ENCODE measurements around the gene PDGFC.

PDGFC gene

DNA sequence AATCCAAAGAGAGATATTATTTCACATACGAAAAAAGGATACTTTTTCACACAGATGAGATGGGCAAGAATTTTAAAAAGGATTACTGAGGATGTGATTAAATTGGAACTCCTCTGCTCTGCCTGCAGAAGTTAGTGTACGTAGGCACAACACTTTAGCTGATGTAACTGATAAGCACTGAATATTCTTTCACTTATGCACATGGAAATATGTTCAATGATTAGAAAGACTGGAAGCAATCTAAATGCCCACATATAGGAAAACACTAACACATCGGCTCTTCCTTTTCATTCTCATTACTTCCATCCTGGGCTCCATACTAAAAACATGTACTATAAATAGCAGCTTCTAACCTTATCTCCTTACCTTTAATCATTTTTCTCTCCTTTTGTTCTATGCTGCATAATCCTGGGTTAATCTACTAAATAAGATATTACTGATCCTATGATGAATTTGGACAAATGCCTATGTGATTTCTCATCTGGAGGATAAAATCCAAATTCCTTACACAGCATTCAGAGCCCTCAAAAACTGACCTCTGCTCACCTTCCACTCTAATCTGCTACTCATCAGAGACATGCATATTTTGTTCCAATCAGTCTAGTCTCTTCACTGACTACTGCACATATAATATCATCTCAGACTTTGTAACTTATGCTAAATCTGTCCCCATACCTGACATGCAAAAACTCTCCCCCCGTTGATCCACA, 197.8 kb downstream of the PDGFC start:
- TF ChIP-seq, protein P1, sequence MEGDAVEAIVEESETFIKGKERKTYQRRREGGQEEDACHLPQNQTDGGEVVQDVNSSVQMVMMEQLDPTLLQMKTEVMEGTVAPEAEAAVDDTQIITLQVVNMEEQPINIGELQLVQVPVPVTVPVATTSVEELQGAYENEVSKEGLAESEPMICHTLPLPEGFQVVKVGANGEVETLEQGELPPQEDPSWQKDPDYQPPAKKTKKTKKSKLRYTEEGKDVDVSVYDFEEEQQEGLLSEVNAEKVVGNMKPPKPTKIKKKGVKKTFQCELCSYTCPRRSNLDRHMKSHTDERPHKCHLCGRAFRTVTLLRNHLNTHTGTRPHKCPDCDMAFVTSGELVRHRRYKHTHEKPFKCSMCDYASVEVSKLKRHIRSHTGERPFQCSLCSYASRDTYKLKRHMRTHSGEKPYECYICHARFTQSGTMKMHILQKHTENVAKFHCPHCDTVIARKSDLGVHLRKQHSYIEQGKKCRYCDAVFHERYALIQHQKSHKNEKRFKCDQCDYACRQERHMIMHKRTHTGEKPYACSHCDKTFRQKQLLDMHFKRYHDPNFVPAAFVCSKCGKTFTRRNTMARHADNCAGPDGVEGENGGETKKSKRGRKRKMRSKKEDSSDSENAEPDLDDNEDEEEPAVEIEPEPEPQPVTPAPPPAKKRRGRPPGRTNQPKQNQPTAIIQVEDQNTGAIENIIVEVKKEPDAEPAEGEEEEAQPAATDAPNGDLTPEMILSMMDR (IDR thresholded peaks at IDR 0.05; ENCODE audit: insufficient read depth, missing control alignments) = no peak
- FAIRE-seq (peak; percentile 60), DNase-seq (ENCODE audit: insufficient read length, low spot score) (no peak)

DNA sequence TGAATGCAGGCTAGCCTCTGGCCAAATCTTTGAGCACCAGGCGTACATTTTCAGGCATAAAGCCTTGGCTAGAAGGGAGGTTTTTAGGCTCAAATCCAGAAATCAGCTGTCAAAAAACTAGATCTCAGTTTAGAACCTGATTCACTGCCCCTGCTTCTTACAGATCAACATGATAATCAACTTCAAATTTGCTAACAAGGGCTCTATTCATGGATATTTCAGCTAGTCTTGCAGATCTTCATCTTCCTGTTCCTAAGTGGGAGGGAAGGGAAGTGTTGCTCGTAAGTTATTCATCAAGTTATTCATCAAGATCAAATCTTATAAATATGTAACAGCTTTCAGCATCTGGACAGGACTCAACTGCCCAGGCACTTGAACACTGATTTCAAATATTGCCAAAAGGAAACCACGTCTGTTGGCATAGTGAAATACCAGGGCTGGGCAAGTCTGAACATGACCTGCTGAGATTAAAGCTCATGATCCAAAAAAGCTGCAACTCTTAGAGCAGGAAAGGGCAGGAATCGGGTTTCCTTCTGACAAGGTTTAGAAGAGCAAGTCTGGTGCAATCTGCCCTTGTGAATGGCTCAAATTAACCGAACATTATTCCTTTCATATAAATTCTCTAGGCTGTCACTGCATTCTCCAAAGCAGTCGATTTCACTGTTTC, 200.3 kb downstream of the PDGFC start:
- no peak for DNase-seq (ENCODE audit: insufficient read length, low spot score)
- no peak for FAIRE-seq
- TF ChIP-seq, protein P1 (IDR thresholded peaks at IDR 0.05; ENCODE audit: insufficient read depth, missing control alignments) = no peak

- DNase-seq (ENCODE audit: insufficient read length, low spot score) (no peak), FAIRE-seq (no peak)
- TF ChIP-seq, protein P1 (IDR thresholded peaks at IDR 0.05; ENCODE audit: insufficient read depth, missing control alignments) = no peak
Measured at GRCh38 chr4:156770140-156770539, 201.5 kb downstream of the PDGFC start.

- FAIRE-seq (no peak), DNase-seq (ENCODE audit: insufficient read length, low spot score) (no peak)
- TF ChIP-seq, protein P1 (IDR thresholded peaks at IDR 0.05; ENCODE audit: insufficient read depth, missing control alignments) = no peak
Measured at GRCh38 chr4:156767911-156768415, 203.6 kb downstream of the PDGFC start.

GRCh38 chr4:156766846-156767245, 204.8 kb downstream of the PDGFC start:
- FAIRE-seq (no peak), DNase-seq (ENCODE audit: insufficient read length, low spot score) (no peak)
- TF ChIP-seq, protein P1 (IDR thresholded peaks at IDR 0.05; ENCODE audit: insufficient read depth, missing control alignments) = no peak

DNA sequence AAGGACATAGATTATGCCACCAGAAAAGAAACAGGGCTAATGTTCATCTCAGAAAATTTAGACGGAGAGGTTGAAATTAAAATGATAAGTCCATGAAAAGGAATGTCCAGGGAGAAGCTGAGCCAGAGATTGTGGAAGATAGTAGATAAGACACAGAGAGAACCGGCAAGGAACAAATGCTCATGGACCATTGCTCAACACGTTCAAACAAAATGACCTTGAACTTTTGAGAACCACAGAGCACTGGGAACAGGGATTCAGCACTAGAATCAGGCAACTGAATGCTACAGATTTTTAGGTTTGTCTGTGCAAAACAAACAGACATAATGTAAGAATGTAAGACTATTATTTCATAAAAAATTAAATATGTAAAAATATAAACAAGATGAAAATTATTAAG, 206.3 kb downstream of the PDGFC start:
- TF ChIP-seq, protein P1 (IDR thresholded peaks at IDR 0.05; ENCODE audit: insufficient read depth, missing control alignments) = no peak
- FAIRE-seq (no peak), DNase-seq (ENCODE audit: insufficient read length, low spot score) (no peak)

DNA sequence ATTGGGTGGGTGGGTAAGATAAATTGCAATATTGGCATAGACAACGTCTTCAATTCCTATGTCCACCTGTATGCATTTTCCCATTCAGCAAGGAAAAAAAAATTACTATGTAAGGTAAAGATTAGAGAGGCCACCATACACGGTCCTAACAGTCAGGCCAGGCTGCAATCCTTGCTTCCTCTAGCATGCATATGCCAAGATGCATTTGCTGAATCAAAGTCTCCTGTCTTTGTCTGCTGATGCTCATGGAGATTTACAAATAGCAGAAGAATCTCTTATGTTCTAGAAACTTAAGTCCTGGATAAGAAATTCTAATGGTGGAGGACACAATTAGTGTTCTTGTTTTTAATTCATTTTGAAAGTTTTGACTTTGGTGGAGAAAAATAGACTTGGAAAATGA, 206.8 kb downstream of the PDGFC start:
- TF ChIP-seq, protein P1 (IDR thresholded peaks at IDR 0.05; ENCODE audit: insufficient read depth, missing control alignments) = no peak
- FAIRE-seq (no peak), DNase-seq (ENCODE audit: insufficient read length, low spot score) (no peak)

Measured in D721Med (cell line).